Measurements from ENCODE around the gene CALM3.

- TF ChIP-seq CTCF (IDR thresholded peaks at IDR 0.05; ENCODE audit: extremely low read depth in 1 of 2, insufficient read depth in 1 of 2, low read depth in 1 of 2, low read length in 2 of 2) (no peak), POLR2AphosphoS5 (IDR thresholded peaks at IDR 0.05; ENCODE audit: insufficient read depth, low read depth, low read length) (no peak)
Measured at GRCh38 chr19:46648060-46648960, 47.2 kb downstream of the CALM3 start.
